Memory B cell (primary cell): Measurements from ENCODE around the gene DLD.
"Not testable (repeated sequence)": the region's sequence is repeated elsewhere in the genome, so short reads cannot be mapped to it uniquely, and the experiment has no call there.

Source experiments
- ATAC-seq: fragments of 150-1000 bp; cut with Tn5 transposase; 2 replicates; pipeline ENCODE4 v1.10.0; 2021; ENCODE audit warnings: low read depth, mild to moderate bottlenecking, moderate library complexity
- DNase-seq, 2 donors: peaks; one replicate each; pipeline ENCODE4 v3.0.0; 2022; ENCODE audit warnings: low spot score in 2 of 2
- H3K27ac Mint-ChIP-seq: one replicate; pipeline ENCODE4 v1.8.0; 2022; ENCODE audit warnings: mild to moderate bottlenecking, moderate library complexity, mixed read lengths
- H3K27me3 Mint-ChIP-seq: one replicate; pipeline ENCODE4 v1.8.0; 2022; ENCODE audit warnings: mixed read lengths
- H3K36me3 Mint-ChIP-seq: one replicate; pipeline ENCODE4 v1.8.0; 2022; ENCODE audit warnings: mild to moderate bottlenecking, mixed read lengths
- H3K4me1 Mint-ChIP-seq: one replicate; pipeline ENCODE4 v1.8.0; 2022; ENCODE audit warnings: mixed read lengths
- H3K4me3 Mint-ChIP-seq: one replicate; pipeline ENCODE4 v1.8.0; 2022; ENCODE audit warnings: mild to moderate bottlenecking, moderate library complexity, mixed read lengths
- H3K9me3 Mint-ChIP-seq: one replicate; pipeline ENCODE4 v1.8.0; 2022; ENCODE audit warnings: mixed read lengths

The DLD gene

DNA sequence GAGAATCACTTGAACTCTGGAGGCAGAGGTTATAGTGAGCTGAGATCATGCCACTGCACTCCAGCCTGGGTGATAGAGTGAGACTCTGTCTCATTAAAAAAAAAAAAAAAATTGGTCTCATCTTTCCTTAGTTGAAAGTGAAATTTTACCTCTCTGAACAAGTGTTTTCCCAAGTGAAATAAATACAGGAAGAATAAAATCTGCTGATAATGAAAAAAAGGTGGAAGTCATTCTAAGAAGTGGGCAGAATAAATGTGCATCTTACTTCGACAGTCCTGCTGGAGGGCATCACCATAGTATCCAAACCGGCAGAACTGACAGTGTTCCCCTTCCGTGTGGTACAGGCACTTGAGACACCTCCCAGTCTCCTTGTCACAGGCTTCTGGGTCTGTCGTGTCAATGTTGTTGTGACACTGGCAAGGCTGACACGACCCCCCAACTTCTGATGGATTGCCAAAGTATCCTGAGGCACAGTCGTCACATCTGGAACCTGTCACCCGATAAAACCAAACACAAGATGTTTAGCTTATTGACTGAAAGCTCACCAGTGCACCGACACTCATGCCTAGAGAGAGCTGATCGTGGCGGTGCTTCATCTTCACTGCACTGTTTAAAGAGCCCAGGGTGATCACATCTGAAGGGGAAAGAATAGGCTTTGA, 62.4 kb downstream of the DLD start:
- Mint-ChIP-seq H3K4me1 (no peaks in the 10 kb centered on the region), H3K27me3 (peaks cover 11% of the 10 kb centered on the region), H3K4me3 (no peak overlapping the region), H3K9me3 (no peaks in the 10 kb centered on the region), H3K36me3 (no peaks in the 10 kb centered on the region), H3K27ac (no peak overlapping the region)
- ATAC-seq (no peak), DNase-seq (no peak)

DNA sequence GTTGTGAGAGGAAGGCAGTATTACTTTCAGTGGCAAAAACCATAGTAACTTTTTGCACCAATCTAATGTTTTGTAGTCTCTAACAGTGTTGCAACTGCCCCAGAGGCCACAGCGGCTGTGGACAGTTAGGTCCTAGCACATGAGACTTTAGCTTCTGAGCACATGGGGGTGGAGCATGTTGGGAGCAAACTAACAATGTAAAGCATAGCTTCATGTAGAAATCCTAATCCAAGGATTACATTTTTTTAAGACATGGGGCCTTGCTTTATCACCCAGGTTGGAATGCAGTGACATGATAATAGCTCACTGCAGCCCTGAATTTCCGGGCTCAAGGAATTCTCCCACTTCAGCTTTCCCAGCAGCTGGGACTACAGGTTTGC, 62.9 kb downstream of the DLD start:
- no peaks in the 10 kb centered on the region for H3K36me3 Mint-ChIP-seq
- no peaks in the 10 kb centered on the region for H3K4me1 Mint-ChIP-seq
- H3K27me3 Mint-ChIP-seq, result peaks cover 13% of the 10 kb centered on the region
- no peak for ATAC-seq
- no peaks in the 10 kb centered on the region for H3K9me3 Mint-ChIP-seq
- H3K4me3 Mint-ChIP-seq, result no peak overlapping the region
- DNase-seq, result no peak
- no peak overlapping the region for H3K27ac Mint-ChIP-seq

DNA sequence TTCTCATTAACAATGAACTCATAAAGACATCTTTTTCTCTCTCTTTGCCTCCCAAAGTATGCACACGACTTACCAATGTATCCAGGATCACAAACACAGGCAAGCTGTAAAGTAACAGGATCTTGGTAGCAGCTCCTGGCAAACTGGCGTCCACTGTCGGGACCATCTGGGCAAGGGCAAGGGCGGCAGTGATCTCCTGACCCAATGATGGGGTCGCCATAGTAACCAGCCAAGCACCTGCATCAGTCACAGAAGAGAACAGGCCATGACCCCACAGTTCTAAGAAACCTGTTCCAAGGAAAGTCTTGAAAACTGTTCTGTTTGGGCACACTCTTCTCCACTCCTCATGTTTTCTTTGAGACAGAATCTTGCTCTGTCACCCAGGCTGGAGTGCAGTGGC, 64.4 kb downstream of the DLD start:
- Mint-ChIP-seq H3K27me3 (peaks cover 13% of the 10 kb centered on the region), H3K4me1 (no peaks in the 10 kb centered on the region), H3K27ac (no peak overlapping the region), H3K4me3 (no peak overlapping the region), H3K36me3 (no peaks in the 10 kb centered on the region), H3K9me3 (no peaks in the 10 kb centered on the region)
- ATAC-seq, result no peak
- no peak for DNase-seq

DNA sequence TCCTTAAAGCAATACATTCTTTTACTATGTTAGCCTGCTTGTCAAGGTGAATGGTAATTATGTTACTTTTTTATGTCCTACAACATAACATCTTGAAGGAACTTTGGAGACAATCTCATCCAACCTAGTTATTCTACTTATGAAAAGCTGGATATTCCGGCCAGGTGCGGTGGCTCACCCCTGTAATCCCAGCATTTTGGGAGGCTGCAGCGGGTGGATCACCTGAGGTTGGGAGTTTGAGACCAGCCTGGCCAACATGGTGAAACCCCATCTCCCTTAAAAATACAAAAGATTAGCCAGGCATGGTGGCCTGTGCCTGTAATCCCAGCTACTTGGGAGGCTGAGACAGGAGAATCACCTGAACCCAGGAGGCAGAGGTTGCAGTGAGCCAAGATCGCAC, 66.0 kb downstream of the DLD start:
- not testable (repeated sequence) for H3K4me3 Mint-ChIP-seq, H3K27ac Mint-ChIP-seq, H3K9me3 Mint-ChIP-seq, H3K36me3 Mint-ChIP-seq, ATAC-seq, DNase-seq, H3K4me1 Mint-ChIP-seq
- peaks cover 16% of the 10 kb centered on the region for H3K27me3 Mint-ChIP-seq

DNA sequence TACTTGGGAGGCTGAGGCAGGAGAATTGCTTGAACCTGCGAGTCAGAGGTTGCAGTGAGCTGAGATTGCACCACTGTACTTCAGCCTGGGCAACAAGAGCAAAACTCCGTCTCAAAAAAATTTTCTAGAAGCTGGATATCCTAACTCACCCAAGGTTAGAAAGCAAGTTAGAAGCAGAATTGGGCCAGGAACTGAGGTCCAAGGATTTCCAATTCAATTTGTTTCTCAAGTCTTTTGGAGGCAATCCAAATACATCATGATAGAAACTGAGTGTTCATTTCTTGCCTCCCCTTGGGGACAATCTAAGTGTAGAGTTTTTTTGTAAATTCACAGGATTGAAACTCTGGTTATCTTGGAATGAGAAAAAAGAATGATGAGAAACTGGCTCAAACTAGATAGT, 66.5 kb downstream of the DLD start:
- Mint-ChIP-seq H3K36me3 (no peaks in the 10 kb centered on the region), H3K27ac (no peak overlapping the region), H3K9me3 (no peaks in the 10 kb centered on the region), H3K27me3 (peaks cover 18% of the 10 kb centered on the region), H3K4me3 (no peak overlapping the region), H3K4me1 (no peaks in the 10 kb centered on the region)
- DNase-seq, result no peak
- ATAC-seq, result no peak

DNA sequence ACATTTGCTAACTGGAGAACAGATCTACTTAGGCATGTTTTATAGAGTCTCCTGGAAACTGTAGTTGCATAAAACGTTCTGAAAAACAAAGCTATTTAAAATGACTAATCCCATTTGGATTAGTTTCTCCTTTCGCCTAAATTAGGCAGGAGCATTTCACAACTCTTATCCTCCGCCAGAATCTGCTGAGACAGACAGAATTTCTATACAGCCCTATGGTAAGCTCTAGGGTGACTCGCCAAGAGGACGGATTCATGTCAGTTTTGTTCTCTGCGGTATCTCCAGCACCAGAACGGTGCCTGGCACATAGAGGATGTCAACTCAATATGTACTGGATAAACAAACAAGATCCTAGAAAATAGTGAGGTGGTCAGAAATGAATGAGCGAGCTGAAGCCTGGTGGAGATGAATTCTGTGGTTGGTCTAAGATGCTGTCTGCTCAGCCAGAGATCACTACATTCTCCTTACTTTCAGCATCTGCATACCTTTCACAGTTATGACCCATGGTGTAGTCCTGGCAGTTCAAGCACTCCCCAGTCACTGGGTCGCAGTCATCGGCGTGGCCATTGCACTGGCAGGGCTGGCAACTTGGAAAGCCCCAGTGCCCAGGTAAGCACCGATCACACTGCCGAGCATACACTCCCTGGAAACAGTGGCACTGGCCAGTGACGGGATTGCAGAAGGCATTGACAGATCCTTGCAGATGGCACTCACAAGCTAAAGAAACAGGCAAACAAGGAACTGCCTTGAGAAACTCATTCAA, 68.0 kb downstream of the DLD start:
- Mint-ChIP-seq H3K9me3 (no peaks in the 10 kb centered on the region), H3K27ac (no peak overlapping the region), H3K36me3 (no peaks in the 10 kb centered on the region), H3K27me3 (peaks cover 16% of the 10 kb centered on the region), H3K4me3 (no peak overlapping the region), H3K4me1 (no peaks in the 10 kb centered on the region)
- no peak for ATAC-seq
- DNase-seq, result no peak

DNA sequence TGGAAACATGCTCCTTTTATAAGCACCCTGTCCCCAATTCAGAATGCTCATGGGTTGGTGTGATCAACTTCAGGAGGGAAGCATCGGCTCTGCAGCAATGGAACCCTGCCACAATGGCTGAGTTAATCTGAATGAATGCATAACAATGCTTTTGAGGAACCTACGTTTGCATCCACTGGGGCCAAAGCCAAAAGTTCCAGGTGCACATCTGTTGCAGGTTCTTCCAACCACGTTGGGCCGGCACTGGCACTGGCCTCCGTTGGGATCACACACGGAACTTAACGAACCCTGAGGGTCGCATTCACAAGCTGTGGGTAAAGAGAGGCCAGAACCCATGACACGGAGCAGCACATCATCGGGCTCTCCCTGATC, 68.5 kb downstream of the DLD start:
- H3K27ac Mint-ChIP-seq, result no peak overlapping the region
- no peak for ATAC-seq
- no peaks in the 10 kb centered on the region for H3K4me1 Mint-ChIP-seq
- no peaks in the 10 kb centered on the region for H3K9me3 Mint-ChIP-seq
- no peak for DNase-seq
- no peak overlapping the region for H3K4me3 Mint-ChIP-seq
- H3K36me3 Mint-ChIP-seq, result no peaks in the 10 kb centered on the region
- H3K27me3 Mint-ChIP-seq, result peaks cover 16% of the 10 kb centered on the region

DNA sequence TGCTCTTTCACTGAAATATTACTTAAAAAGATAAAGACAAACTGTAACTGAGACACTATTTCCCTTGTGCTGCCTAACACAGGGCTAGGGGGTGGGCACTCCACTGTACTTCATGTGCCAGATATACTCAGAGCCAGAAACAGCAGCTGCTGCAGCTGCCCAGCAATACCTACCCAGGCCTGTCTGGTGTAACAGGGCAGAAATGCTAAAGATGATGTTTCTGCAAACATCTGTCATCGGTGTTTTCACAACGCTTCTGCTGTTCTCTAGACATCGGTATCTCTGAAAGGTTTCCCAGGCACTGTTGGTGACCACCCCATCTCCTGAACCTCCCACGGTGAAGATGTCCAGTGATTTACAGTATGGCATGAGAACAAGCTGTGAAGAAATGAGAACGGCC, 69.3 kb downstream of the DLD start:
- H3K4me3 Mint-ChIP-seq, result no peak overlapping the region
- DNase-seq (no peak), ATAC-seq (no peak)
- no peaks in the 10 kb centered on the region for H3K9me3 Mint-ChIP-seq
- H3K4me1 Mint-ChIP-seq, result no peaks in the 10 kb centered on the region
- H3K27ac Mint-ChIP-seq, result no peak overlapping the region
- H3K36me3 Mint-ChIP-seq, result no peaks in the 10 kb centered on the region
- H3K27me3 Mint-ChIP-seq, result peaks cover 18% of the 10 kb centered on the region

DNA sequence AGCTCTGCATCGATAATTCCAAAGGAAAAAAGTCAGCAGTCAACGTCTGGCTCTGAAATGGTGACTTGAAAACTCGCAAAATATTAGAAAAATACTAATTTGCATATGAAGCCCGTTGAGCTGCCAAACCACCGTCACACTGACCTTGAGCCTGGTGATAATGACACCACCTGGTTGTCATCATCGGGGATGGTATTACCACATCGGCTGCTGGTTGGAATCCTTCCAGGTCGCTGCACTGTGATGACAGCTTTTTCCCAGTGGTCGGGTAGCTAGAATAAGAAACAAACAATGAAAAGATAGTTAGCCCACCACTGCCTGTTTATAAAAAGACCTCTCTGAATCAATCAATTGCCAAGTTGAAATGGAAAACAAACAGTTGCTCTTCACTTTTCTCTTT, 70.4 kb downstream of the DLD start:
- no peaks in the 10 kb centered on the region for H3K36me3 Mint-ChIP-seq
- no peak overlapping the region for H3K4me3 Mint-ChIP-seq
- peaks cover 18% of the 10 kb centered on the region for H3K27me3 Mint-ChIP-seq
- DNase-seq, result no peak
- no peak for ATAC-seq
- H3K27ac Mint-ChIP-seq, result no peak overlapping the region
- H3K9me3 Mint-ChIP-seq, result no peaks in the 10 kb centered on the region
- no peaks in the 10 kb centered on the region for H3K4me1 Mint-ChIP-seq

DNA sequence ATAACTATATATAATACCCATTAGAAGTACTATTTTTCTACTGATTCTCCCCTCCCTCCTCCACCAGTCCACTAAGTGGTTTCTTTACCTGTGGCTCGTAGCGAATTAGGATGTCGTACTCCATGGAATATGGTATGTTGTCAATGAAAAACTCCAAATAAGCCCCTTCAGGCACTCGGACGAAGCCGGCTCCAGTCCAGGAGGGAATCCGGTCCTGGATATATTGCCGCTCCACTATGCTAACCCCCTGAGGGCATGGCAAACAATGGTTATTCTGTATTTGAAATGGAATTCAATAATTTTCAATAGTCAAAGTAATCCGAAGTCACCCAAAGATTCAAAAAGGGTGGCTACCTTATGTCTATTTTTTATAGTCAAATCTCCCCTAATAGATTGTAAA, 71.8 kb downstream of the DLD start:
- peaks cover 14% of the 10 kb centered on the region for H3K27me3 Mint-ChIP-seq
- H3K27ac Mint-ChIP-seq, result no peak overlapping the region
- no peak overlapping the region for H3K4me3 Mint-ChIP-seq
- H3K9me3 Mint-ChIP-seq, result no peaks in the 10 kb centered on the region
- H3K36me3 Mint-ChIP-seq, result no peaks in the 10 kb centered on the region
- H3K4me1 Mint-ChIP-seq, result no peaks in the 10 kb centered on the region
- DNase-seq, result no peak
- no peak for ATAC-seq

DNA sequence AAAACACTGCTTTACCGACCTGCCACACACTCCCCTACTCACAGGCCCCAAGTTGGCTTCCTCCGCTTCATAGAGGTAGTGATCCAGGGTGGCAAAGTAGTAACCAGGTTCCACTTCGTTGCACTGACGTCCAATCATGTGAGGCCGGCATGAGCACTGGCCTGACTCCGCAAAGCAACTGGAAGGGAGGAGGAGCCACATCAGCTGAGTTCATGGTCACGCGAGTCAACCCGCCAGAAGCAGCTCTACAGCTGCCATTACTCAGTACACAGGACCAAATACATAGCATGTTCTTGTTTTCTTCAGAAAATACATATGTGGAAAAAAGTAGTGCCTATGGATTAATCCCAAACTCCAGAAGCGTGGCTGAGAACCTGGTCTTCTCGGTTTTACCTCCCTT, 73.5 kb downstream of the DLD start:
- Mint-ChIP-seq H3K36me3 (no peaks in the 10 kb centered on the region), H3K27ac (no peak overlapping the region), H3K27me3 (peaks cover 10% of the 10 kb centered on the region), H3K4me1 (no peaks in the 10 kb centered on the region), H3K4me3 (no peak overlapping the region), H3K9me3 (no peaks in the 10 kb centered on the region)
- ATAC-seq (no peak), DNase-seq (no peak)

DNA sequence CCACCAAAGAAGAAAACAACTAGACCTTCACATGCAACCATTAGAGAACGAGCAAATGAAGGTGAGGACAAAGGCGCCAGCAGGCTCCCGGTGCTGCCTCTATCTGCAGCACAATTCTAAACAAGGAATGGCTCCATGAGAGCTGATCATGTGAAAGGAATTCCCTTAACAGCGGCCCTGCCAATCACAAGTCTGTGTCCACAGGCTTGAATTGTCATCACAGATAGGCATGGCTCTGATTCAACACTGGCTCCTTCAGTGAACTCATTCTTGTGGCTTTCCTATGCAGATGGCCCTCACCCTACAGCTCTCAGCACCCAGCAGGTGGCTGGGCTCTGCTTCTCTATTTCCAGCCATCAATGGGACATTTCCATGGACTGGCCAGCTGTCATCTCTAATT, 75.7 kb downstream of the DLD start:
- ATAC-seq, result no peak

DNA sequence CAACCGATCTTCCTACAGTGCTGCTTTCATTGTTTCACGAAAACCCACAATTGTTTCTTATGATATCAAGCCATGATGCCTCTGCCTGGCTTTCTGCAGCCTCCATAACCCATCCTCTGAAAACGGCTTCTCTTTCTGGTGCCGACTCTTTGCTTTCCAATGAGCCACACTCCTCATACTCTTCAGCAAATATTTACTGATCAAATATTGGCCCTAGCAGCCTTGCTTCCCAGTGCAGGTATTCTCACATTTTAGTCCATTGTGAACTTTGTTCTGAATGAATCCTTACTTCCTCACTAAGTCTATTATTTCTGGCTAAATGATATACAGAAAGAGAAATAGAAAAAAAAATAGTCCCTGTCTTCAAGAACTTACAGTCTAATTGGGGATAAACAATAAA, 76.4 kb downstream of the DLD start:
- H3K36me3 Mint-ChIP-seq, result no peaks in the 10 kb centered on the region
- no peak overlapping the region for H3K4me3 Mint-ChIP-seq
- DNase-seq, result no peak
- no peaks in the 10 kb centered on the region for H3K4me1 Mint-ChIP-seq
- no peak for ATAC-seq
- no peaks in the 10 kb centered on the region for H3K9me3 Mint-ChIP-seq
- H3K27ac Mint-ChIP-seq, result no peak overlapping the region
- H3K27me3 Mint-ChIP-seq, result peaks cover 2% of the 10 kb centered on the region

More for the DNA sequence above, 75.7 kb downstream of the DLD start:
- H3K27me3 Mint-ChIP-seq, result peaks cover 6% of the 10 kb centered on the region
- no peak overlapping the region for H3K27ac Mint-ChIP-seq
- no peaks in the 10 kb centered on the region for H3K4me1 Mint-ChIP-seq
- no peaks in the 10 kb centered on the region for H3K9me3 Mint-ChIP-seq
- no peak for DNase-seq
- H3K4me3 Mint-ChIP-seq, result no peak overlapping the region
- no peaks in the 10 kb centered on the region for H3K36me3 Mint-ChIP-seq

DNA sequence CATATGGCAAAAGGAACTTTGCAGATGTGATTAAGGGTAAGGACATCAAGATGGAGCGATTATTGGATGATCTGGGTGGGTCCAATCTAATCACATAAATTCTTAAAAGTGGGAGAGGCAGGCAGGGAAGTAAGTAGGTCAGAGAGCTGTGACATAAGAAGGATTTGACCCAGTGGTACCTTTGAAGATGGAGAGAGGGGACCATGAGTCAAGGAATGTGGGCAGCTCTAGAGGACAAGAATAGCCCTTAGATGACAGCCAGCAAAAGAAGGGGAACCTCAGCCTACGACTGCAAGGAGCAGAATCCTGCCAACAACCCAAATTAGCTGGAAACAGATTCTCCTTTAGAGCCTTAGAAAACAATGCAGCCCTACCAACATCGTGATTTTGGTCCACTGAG, 77.5 kb downstream of the DLD start:
- Mint-ChIP-seq H3K9me3 (no peaks in the 10 kb centered on the region), H3K27ac (no peak overlapping the region), H3K4me3 (no peak overlapping the region), H3K27me3 (peaks cover 4% of the 10 kb centered on the region), H3K4me1 (no peaks in the 10 kb centered on the region), H3K36me3 (no peaks in the 10 kb centered on the region)
- ATAC-seq, result no peak
- DNase-seq, result no peak

DNA sequence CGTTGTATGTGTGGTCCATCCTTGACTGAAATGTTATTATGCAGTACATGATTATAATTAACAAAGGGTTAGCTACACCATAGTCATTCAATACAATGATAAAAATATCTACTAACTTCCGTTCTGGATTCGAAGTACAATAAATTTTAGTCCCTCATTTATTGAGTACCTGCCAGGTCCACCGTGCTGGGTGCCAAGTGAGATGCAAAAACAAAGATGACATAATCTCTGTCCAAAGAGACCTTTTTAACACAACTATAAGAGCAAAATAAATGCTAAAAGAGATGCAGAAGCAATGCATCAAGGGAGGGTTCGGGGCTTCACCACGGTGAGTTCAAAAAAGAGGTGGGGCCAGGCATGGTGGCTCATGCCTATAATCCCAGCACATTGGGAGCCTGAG, 78.9 kb downstream of the DLD start:
- DNase-seq (no peak), ATAC-seq (no peak)
- peaks cover 4% of the 10 kb centered on the region for H3K27me3 Mint-ChIP-seq
- no peaks in the 10 kb centered on the region for H3K9me3 Mint-ChIP-seq
- H3K4me3 Mint-ChIP-seq, result no peak overlapping the region
- H3K27ac Mint-ChIP-seq, result no peak overlapping the region
- H3K36me3 Mint-ChIP-seq, result no peaks in the 10 kb centered on the region
- no peaks in the 10 kb centered on the region for H3K4me1 Mint-ChIP-seq
